ENCODE measurements around the gene LAIR1.

Gene LAIR1

DNA sequence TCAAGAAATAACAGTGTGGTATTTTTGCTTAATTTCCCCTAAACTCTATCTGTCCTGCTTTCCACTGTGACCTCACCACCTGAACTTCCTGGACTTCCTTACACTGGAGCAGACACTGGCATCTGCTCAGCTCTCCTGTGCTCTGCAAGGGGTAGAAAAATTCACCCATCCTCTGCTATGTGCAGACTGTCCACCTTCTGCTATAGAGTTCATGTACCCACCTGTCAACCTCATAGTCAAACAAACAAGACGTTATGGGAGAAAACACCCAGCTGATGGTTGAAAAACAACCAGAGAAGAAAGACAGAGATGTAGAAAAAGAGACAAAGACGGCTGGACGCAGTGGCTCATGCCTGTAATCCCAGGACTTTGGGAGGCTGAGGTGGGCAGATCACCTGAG is 12.2 kb downstream of the LAIR1 start:
- no peak for DNase-seq (ENCODE audit: low read depth)
- TF ChIP-seq, protein P1, sequence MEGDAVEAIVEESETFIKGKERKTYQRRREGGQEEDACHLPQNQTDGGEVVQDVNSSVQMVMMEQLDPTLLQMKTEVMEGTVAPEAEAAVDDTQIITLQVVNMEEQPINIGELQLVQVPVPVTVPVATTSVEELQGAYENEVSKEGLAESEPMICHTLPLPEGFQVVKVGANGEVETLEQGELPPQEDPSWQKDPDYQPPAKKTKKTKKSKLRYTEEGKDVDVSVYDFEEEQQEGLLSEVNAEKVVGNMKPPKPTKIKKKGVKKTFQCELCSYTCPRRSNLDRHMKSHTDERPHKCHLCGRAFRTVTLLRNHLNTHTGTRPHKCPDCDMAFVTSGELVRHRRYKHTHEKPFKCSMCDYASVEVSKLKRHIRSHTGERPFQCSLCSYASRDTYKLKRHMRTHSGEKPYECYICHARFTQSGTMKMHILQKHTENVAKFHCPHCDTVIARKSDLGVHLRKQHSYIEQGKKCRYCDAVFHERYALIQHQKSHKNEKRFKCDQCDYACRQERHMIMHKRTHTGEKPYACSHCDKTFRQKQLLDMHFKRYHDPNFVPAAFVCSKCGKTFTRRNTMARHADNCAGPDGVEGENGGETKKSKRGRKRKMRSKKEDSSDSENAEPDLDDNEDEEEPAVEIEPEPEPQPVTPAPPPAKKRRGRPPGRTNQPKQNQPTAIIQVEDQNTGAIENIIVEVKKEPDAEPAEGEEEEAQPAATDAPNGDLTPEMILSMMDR (conservative IDR thresholded peaks at IDR 0.05; ENCODE audit: low read depth, low read length): no peak
- no peak overlapping the region for H3K4me3 ChIP-seq (ENCODE audit: low read length)

DNA sequence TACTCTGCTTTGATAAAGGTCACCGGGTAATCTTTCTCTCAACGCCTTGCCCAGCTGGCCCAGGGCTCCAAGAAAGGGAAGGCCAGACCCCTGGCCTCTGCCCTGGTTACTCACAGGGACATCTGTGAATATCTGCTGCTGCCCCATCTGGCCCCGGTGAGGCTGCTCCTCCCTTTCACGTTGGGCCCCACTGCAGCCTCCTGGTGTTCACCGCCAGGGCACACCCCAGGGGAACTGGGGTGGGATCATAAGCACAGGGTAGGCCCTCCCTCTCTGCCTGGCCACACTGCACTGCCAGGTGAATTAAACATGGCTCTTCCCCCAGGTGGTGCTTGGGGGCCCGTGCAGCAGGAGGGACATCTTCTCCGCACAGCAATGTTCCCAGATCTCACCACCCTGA is 12.7 kb downstream of the LAIR1 start:
- TF ChIP-seq, protein P1 (conservative IDR thresholded peaks at IDR 0.05; ENCODE audit: low read depth, low read length): no peak
- DNase-seq (ENCODE audit: low read depth): no peak
- H3K4me3 ChIP-seq (ENCODE audit: low read length): no peak overlapping the region

DNA sequence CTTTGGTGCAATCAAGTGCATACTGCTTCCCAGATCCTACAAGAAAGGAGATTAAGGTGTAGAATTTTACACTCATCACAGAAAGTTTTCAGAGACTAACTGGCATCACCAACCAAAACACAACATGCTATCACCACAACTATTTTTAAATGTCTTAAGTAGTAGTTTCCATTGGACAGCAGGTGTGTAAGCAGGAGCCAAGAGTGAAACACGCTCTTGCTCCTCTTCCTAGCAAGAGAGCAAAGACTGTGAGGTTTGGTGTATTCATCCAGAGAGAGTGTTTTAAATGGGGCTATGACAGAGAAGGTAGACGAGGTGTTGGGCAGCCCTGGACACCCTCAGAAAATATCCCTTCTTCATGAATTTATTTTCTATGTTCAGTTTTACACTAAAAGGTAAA is 13.3 kb downstream of the LAIR1 start:
- TF ChIP-seq, protein P1 (conservative IDR thresholded peaks at IDR 0.05; ENCODE audit: low read depth, low read length): no peak
- H3K4me3 ChIP-seq (ENCODE audit: low read length): no peak overlapping the region
- no peak for DNase-seq (ENCODE audit: low read depth)

DNA sequence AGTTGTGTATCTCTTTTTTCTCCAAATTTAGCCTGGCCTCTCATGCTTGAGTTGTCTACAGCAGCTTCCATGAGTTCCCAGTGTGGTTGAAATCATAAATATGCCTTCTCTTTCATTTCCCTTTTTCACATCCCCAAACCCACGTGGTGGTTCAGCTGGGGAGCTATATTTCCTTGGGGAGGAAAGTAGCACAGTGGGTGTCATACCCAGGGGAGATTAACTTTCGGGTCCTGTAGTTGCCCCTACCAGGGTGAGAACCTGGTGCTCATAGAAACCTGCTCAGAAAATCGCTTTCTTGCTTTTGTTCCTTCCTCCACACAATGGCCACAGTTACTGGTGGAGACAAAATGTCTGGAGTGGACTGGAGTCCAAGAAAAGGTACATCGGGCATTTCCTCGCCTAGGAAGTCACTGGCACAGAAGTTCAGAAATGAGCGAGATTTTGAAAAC is 18.8 kb downstream of the LAIR1 start:
- no peak overlapping the region for H3K4me3 ChIP-seq (ENCODE audit: low read length)
- DNase-seq (ENCODE audit: low read depth): no peak
- TF ChIP-seq, protein P1 (conservative IDR thresholded peaks at IDR 0.05; ENCODE audit: low read depth, low read length): no peak

DNA sequence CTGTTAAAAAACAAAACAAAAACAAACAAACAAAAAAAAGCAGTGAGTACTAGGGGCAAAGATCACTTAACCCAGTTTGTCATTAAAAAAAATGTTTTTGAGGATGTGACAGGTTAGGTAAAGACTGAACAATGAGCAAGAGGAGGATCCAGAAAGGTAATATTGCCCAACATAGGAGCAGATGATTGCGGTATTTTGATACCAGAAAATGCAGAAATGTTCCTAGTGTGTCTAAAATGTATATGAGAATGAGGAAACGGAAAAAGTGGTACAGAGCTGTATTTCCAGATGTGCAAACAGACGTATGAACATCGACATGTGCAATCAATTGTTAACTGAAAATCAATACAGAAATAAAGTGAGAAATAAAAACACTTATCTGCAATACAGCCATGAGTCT is 20.9 kb downstream of the LAIR1 start:
- H3K4me3 ChIP-seq (ENCODE audit: low read length): no peak overlapping the region
- TF ChIP-seq, protein P1 (conservative IDR thresholded peaks at IDR 0.05; ENCODE audit: low read depth, low read length): no peak
- no peak for DNase-seq (ENCODE audit: low read depth)

DNA sequence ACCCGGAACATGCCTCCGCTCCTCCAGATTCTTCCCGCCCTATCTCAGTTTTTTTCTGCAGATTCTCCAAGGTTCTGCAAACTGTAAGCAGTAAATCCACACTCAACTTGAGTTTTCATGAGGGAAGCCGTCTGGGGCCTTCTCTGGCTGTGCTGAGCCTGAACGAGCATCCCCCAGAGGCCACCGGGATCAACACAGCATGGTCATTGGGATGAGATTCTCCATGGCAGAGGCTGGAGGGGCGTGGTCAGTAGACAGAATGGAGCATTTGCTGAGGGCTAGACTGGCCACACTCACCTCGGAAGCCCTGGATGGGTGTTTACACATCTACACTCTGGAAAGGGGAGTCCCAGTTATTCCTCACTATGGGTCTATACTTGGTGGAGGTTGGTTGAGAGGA is 23.4 kb downstream of the LAIR1 start:
- DNase-seq (ENCODE audit: low read depth): no peak
- no peak overlapping the region for H3K4me3 ChIP-seq (ENCODE audit: low read length)
- TF ChIP-seq, protein P1 (conservative IDR thresholded peaks at IDR 0.05; ENCODE audit: low read depth, low read length): no peak

DNA sequence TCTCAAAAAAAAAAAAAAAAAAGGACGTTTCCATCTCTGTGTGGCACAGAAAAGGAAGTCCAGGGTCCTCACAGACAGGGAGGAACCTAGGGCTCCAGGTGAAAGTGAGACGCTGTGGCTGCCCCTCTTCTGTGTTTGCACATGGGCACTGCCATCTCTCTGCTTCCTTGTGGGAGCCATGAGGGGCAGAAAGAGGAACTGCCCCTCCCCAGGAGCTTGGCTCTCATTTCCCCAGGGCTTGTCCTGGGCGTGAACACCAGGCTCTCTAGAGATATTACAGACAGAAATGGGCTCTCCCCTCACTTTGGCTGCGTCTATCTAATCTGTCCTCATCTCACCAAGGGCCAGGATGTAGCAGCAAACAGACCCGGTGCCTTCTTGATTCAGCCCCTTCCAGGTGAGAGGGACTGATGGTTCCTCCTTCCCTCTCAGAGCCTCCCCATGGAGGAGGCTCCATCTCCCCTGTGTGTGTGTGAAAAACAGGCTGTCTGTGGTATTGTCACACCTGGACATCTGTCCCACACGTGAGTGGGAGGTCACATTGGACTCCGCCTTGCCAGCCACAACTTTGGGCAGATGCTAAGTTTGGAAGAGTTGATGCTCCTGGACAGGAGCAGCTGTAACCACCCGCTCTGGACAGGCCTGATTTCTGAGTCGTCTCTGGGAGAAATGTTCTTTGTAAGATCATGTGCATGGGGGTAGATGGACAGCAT is 24.9 kb downstream of the LAIR1 start:
- TF ChIP-seq, protein P1 (conservative IDR thresholded peaks at IDR 0.05; ENCODE audit: low read depth, low read length): no peak
- DNase-seq (ENCODE audit: low read depth): no peak
- no peak overlapping the region for H3K4me3 ChIP-seq (ENCODE audit: low read length)
